Endodermal cell (in vitro differentiated cells): ENCODE results near the gene MNX1. TPM values are rescaled to one million over a fixed set of nuclear protein-coding genes. Genes with fewer than 3 reads are reported as not detected.

Experiments
- DNase-seq: peaks from one replicate; pipeline ENCODE4 v3.0.0-alpha.2; 2017
- H3K27ac ChIP-seq: 2 replicates; pipeline ENCODE4 v1.5.1; 2013; ENCODE audit warnings: mild to moderate bottlenecking, low read depth, low read length, moderate library complexity
- H3K27me3 ChIP-seq: 2 replicates; pipeline ENCODE4 v1.6.1; 2013; ENCODE audit warnings: mild to moderate bottlenecking, low read length, moderate library complexity; ENCODE audit not compliant: insufficient read depth, control insufficient read depth, poor library complexity, severe bottlenecking
- H3K36me3 ChIP-seq: 2 replicates; pipeline ENCODE4 v1.7.0; 2013; ENCODE audit warnings: mild to moderate bottlenecking, low read length, moderate library complexity; ENCODE audit not compliant: control insufficient read depth, insufficient read depth
- H3K4me1 ChIP-seq: one replicate; pipeline ENCODE4 v1.7.0; 2013; ENCODE audit warnings: low read length; ENCODE audit not compliant: control insufficient read depth, insufficient read depth
- H3K4me3 ChIP-seq: 2 replicates; pipeline ENCODE4 v1.5.1; 2013; ENCODE audit warnings: mild to moderate bottlenecking, low read length, moderate library complexity
- H3K9ac ChIP-seq: 2 replicates; pipeline ENCODE4 v1.6.1; 2013; ENCODE audit warnings: mild to moderate bottlenecking, low read length, moderate library complexity; ENCODE audit not compliant: poor library complexity, severe bottlenecking; ENCODE audit errors: extremely low read depth
- H3K9me3 ChIP-seq: 2 replicates; pipeline ENCODE4 v1.6.1; 2013; ENCODE audit warnings: mild to moderate bottlenecking, low read length, moderate library complexity; ENCODE audit not compliant: control insufficient read depth
- H3K27ac Mint-ChIP-seq: 2 replicates; pipeline ENCODE4 v1.8.0; 2020; ENCODE audit warnings: mixed read lengths
- H3K27me3 Mint-ChIP-seq: 2 replicates; pipeline ENCODE4 v1.8.0; 2021; ENCODE audit warnings: mild to moderate bottlenecking, mixed read lengths; ENCODE audit not compliant: insufficient read depth
- H3K36me3 Mint-ChIP-seq: 2 replicates; pipeline ENCODE4 v1.8.0; 2020; ENCODE audit warnings: low read depth, mixed read lengths
- H3K4me1 Mint-ChIP-seq: 2 replicates; pipeline ENCODE4 v1.8.0; 2020; ENCODE audit warnings: mixed read lengths
- H3K4me3 Mint-ChIP-seq: 2 replicates; pipeline ENCODE4 v1.8.0; 2020; ENCODE audit warnings: mild to moderate bottlenecking, moderate library complexity, mixed read lengths
- H3K9me3 Mint-ChIP-seq: 2 replicates; pipeline ENCODE4 v1.8.0; 2020; ENCODE audit warnings: mild to moderate bottlenecking, mixed read lengths
- CTCF ChIP-seq: fragments of 200-600 bp; sonication (generic); conservative IDR thresholded peaks from 2 replicates; pipeline ENCODE4 v1.5.0; 2021; ENCODE audit warnings: antibody characterized with exemption, mild to moderate bottlenecking
- WGBS, 2 experiments: methylation state at CpG; one replicate each; pipeline versions ENCODE4 v1.1.5 to v1.1.7; 2013; ENCODE audit warnings: missing lambda C conversion rate in 2 of 2, mixed read lengths in 1 of 2; ENCODE audit not compliant: insufficient coverage in 1 of 2, insufficient read length in 1 of 2; 5-methylcytosine and 5-hydroxymethylcytosine counted together
- total RNA-seq, 2 donors: library from RNA; stranded (reverse); fragmentation: NEBNext Ultra II Directional in 1 of 2; extraction: Animal tissue kit (Norgen Biotek cat#: 25700) in 1 of 2; gene quantifications; 2 replicates in 1 of 2; 3 replicates in 1 of 2; pipeline ENCODE4 v1.2.1, GENCODE V29; 2021

The MNX1 gene
- total RNA-seq, 2 donors from 2014 or later: 14.5 to 18.7 TPM

GRCh38 chr7:156993021-156993924 is 17.2 kb downstream of the MNX1 start:
- 81 to 86% methylated on average over 29 to 32 of the region's 32 CpGs for WGBS, 2 experiments
- Histone ChIP-seq H3K27ac (no peak overlapping the region), H3K27me3 (peaks cover 29% of the 10 kb centered on the region), H3K9me3 (no peaks in the 10 kb centered on the region), H3K4me1 (no peaks in the 10 kb centered on the region), H3K4me3 (no peak overlapping the region), H3K9ac (no peak overlapping the region), H3K36me3 (no peaks in the 10 kb centered on the region)
- H3K4me1 Mint-ChIP-seq: no peaks in the 10 kb centered on the region
- H3K4me3 Mint-ChIP-seq: no peak overlapping the region
- peaks cover 62% of the 10 kb centered on the region for H3K27me3 Mint-ChIP-seq
- DNase-seq: no peak
- TF ChIP-seq CTCF: no peak
- no peaks in the 10 kb centered on the region for H3K9me3 Mint-ChIP-seq
- no peak overlapping the region for H3K27ac Mint-ChIP-seq
- H3K36me3 Mint-ChIP-seq: no peaks in the 10 kb centered on the region

- H3K27me3 ChIP-seq: no peaks in the 10 kb centered on the region
- no peaks in the 10 kb centered on the region for H3K9me3 ChIP-seq
- no peak overlapping the region for H3K4me3 ChIP-seq
- H3K27me3 Mint-ChIP-seq: peaks cover 28% of the 10 kb centered on the region
- no peak overlapping the region for H3K27ac ChIP-seq
- TF ChIP-seq CTCF: no peak
- no peak for DNase-seq
- H3K27ac Mint-ChIP-seq: no peak overlapping the region
- no peak overlapping the region for H3K4me3 Mint-ChIP-seq
- WGBS, 2 experiments: 93 to 100% methylated on average over 5 to 25 of the region's 25 CpGs
- H3K36me3 Mint-ChIP-seq: no peaks in the 10 kb centered on the region
- H3K9me3 Mint-ChIP-seq: no peaks in the 10 kb centered on the region
- H3K9ac ChIP-seq: no peak overlapping the region
- no peaks in the 10 kb centered on the region for H3K4me1 Mint-ChIP-seq
- no peaks in the 10 kb centered on the region for H3K4me1 ChIP-seq
- H3K36me3 ChIP-seq: no peaks in the 10 kb centered on the region
Measured at GRCh38 chr7:156989766-156990535, 20.5 kb downstream of the MNX1 start.

- no peak overlapping the region for H3K4me3 Mint-ChIP-seq
- 87 to 88% methylated on average over 15 to 27 of the region's 27 CpGs for WGBS, 2 experiments
- no peaks in the 10 kb centered on the region for H3K36me3 Mint-ChIP-seq
- Histone ChIP-seq H3K27ac (no peak overlapping the region), H3K9ac (no peak overlapping the region), H3K9me3 (no peaks in the 10 kb centered on the region), H3K27me3 (no peaks in the 10 kb centered on the region), H3K36me3 (no peaks in the 10 kb centered on the region), H3K4me1 (no peaks in the 10 kb centered on the region), H3K4me3 (no peak overlapping the region)
- no peak for DNase-seq
- no peak overlapping the region for H3K27ac Mint-ChIP-seq
- no peaks in the 10 kb centered on the region for H3K9me3 Mint-ChIP-seq
- H3K27me3 Mint-ChIP-seq: peaks cover 15% of the 10 kb centered on the region
- no peaks in the 10 kb centered on the region for H3K4me1 Mint-ChIP-seq
- no peak for TF ChIP-seq CTCF
Measured at GRCh38 chr7:156988343-156989185, 21.9 kb downstream of the MNX1 start.
